HG03097 (cell line): ENCODE measurements around the gene BCL11B.

Experiments used
- ATAC-seq: cut with Tn5 transposase; IDR thresholded peaks from one replicate; pipeline ENCODE4 v1.9.1; 2021; ENCODE audit not compliant: unreplicated experiment, low FRiP score

BCL11B gene

DNA sequence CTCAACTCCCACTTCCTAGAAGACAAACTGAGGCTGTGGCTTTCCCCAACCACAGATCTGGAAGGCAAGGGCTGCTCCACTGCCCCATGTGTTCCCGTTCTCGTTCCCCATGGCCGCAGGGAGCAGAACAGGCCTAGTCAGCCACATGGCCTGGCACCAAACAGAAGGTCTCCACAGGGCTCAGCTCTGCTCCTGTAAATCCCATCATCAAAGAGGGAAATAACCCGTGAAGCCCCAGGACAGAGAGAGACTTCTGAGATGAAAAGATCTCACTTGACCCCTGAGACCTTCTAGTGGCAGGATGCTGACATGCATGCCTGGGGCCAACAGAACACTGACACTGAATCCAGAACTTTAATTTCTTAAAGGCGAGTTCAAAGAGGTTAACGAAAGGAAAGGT, 68.9 kb downstream of the BCL11B start:
- no peak for ATAC-seq

- ATAC-seq: no peak
These were observed 69.5 kb downstream of the BCL11B start for GRCh38 chr14:99202516-99202915.

GRCh38 chr14:99201351-99202073, 70.5 kb downstream of the BCL11B start:
- ATAC-seq: no peak

- no peak for ATAC-seq
These were observed 71.4 kb downstream of the BCL11B start for GRCh38 chr14:99200654-99201005.

DNA sequence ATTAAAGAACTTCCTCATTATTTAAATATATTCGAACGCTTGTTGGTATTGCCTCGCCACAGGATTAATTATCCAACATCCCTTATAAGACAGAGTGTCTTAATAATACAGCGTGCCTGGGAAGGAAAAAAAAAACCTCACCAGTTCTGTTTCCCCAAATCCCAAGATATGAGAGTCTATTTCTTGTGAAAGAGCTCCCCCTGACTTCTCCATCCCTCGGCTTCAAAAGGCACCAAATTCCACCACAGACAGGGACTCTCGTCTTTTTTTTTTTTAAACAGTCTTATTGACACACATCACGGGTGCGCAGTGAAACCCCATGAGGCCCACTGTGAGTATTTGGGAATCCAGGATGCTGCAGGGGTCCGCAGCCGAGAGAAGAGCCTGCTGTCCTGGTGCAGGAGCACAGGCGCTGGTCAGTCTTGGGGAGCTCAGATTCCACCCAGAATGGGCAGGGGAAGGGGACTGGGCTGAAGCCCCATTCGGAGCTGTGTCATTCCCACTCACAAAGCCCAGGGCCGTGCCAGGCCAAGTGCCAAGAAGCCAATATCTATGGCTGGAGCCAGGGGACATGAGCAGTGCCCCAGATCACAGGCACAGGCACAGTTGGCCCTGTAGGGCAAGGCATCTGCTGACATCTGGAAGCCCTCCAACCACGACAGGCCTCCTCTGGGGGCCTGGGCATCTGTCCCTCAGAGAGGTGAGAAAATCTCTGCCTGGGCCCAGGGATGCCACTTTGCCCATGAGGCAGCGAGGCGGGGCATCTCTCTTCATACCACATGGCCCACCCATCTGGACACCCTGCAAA, 71.9 kb downstream of the BCL11B start:
- no peak for ATAC-seq

DNA sequence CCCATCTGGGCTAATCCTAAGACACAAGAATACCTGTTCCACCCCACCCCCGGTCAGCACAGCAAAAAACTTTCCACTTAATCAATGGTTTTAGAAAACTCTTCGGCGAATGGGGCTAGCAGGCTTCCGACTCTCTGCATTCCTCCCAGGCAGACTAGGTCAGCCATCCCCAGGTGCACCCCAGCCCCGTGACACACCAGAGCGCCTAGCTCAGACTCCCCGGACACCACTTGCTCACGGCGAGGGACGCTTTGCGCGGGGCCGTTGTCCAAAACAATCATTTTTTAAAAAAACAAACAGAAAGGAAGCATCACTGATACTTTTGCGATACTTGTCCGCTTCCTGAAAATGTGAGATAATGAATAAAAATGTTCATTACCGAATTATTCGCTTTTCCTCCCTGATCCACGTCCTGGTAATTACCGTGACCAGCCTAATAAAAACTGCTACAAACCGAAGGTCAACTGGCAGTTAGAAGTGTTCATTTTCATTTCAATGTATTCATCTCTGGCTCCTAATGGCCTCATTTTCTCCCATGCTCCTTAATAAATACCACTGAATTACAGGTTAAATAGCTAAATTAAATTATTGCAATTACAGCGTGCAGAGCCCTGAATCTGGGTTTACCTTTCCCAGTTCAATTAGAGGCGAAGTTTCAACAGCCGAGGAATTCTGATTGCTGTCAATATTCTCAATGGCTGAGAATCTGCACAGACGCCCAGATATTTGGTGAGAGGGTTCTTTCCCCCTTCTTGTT, 73.1 kb downstream of the BCL11B start:
- no peak for ATAC-seq

GRCh38 chr14:99196310-99196650, 75.7 kb downstream of the BCL11B start:
- ATAC-seq: no peak

- no peak for ATAC-seq
These were observed 76.2 kb downstream of the BCL11B start for GRCh38 chr14:99195602-99196309.

GRCh38 chr14:99194736-99195135, 77.3 kb downstream of the BCL11B start:
- ATAC-seq: no peak

DNA sequence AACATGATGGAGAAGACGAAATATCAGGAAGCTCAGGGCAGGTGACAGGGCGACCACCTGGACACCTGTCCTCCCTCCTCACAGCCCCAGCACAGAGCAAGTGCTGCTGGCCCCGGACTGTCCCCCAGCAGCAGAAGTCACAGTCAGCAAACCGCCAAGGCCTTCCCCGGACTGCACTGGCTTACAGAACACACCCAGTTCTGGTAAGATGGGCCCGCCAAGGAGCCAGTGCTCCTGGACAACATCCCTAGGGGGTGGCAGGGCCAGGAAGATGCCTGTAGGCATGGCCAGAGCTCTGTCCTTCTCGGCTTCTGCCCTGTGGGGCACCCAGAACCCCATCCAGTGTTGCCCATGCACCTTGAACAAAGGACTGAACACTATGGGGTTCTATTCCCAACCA, 77.9 kb downstream of the BCL11B start:
- no peak for ATAC-seq

GRCh38 chr14:99192830-99193229, 79.2 kb downstream of the BCL11B start:
- ATAC-seq: no peak

DNA sequence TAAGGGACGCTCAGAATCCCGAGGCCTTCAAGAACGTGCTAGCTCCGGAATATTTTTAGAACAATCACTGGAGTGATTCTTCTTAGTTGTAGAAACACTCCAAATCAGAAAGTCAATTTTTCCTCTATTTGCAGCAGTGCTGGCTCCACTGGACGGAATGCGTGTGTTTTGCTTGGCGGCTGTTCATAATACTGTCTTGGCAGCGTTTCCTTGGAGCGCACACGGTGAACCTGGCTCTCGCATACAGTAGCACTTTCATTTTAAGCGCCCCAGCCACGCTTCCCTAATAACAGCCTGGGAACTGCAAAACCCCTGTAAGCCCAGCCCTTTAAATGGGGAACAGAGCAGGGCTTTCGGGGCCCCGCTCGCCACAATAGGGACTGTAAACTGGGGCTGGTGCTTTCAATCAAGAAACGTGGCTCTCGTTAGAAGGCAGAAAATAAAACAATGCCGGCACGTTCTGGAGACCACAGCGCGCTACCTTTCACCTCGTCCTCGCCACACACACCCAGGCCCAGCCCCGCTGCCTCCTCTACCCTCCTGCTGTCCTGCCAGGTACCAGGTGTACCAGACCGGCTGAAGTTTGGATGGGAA, 79.9 kb downstream of the BCL11B start:
- ATAC-seq: no peak

GRCh38 chr14:99191395-99192027, 80.5 kb downstream of the BCL11B start:
- ATAC-seq: no peak

- no peak for ATAC-seq
These were observed 81.2 kb downstream of the BCL11B start for GRCh38 chr14:99190696-99191394.

DNA sequence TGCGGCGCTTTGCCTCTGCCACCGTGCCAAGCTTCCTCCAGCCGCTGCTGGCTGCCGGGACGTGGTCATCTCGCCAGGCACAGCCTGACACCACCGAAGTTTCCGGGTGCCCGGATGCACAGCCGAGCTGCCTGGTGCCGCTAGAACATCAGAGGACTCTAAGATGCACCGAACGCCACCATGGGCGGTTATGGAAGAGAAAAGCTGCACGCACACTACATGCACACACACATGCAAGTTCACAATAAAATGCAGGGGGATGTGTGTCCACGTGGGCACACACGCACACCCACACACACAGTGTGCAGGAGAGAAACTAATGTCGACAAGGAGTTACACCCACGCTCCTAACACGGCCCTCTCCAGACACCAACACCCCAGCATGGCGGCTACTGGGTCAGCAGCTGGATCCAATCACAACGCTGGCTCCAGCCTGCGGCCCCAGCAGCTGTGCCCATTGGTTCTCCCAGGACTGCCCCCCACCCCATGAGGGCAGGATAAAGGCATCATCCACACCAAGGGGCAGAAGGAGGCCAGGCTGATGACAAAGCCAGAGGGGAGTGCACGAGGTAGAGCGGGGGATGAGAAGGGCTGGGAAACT, 82.7 kb downstream of the BCL11B start:
- no peak for ATAC-seq

GRCh38 chr14:99188731-99189191, 83.2 kb downstream of the BCL11B start:
- no peak for ATAC-seq

GRCh38 chr14:99187858-99188257, 84.1 kb downstream of the BCL11B start:
- no peak for ATAC-seq

DNA sequence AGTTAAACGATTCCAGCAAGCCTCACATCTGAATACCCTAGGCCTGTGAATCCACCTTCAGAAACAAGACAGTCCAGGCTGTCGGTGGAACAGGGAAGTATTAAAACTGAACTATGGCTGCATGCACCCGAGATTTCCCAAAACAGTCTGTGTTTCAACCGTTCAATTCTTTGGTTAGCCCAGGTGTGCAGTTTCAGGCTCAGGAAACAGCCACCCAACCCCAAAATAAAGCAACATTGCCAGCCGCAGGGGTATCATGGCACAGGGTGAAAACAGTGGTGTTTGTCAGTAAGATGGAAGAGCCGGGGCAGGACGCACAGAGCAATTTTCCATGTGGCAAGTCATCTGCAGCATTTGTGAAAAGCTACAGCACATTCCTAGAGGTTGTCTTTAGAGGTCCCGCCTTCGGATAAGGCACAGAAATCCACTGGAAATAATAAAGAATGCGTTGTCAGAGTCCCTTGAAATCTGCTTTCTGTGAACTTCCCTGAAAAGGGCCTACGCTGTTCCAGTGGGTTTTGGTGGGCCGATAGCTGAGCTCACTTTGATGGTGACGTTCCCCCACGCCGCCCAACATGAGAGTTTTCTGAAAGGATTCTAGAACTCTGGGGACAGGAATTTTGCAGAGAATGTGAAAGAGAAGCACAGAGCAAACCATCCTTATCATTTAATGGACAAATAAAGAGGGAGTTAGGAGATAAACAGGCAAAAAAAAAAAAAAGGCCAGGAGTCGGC, 84.9 kb downstream of the BCL11B start:
- no peak for ATAC-seq
